HG02759 (cell line): ENCODE measurements around the gene ALOX5.
"Not testable (repeated sequence)": the region's sequence is repeated elsewhere in the genome, so short reads cannot be mapped to it uniquely, and the experiment has no call there.

Experiments used
- ATAC-seq: cut with Tn5 transposase; IDR thresholded peaks from one replicate; pipeline ENCODE4 v1.9.1; 2021; ENCODE audit warnings: mild to moderate bottlenecking, moderate library complexity; ENCODE audit not compliant: unreplicated experiment

The ALOX5 gene

GRCh38 chr10:45373003-45373575, 927 bp upstream of the ALOX5 start:
- peak; percentile 51 for ATAC-seq

GRCh38 chr10:45374350-45375052, 485 bp downstream of the ALOX5 start:
- peak; percentile 23 for ATAC-seq

GRCh38 chr10:45375101-45375500, 1.1 kb downstream of the ALOX5 start:
- no peak for ATAC-seq

DNA sequence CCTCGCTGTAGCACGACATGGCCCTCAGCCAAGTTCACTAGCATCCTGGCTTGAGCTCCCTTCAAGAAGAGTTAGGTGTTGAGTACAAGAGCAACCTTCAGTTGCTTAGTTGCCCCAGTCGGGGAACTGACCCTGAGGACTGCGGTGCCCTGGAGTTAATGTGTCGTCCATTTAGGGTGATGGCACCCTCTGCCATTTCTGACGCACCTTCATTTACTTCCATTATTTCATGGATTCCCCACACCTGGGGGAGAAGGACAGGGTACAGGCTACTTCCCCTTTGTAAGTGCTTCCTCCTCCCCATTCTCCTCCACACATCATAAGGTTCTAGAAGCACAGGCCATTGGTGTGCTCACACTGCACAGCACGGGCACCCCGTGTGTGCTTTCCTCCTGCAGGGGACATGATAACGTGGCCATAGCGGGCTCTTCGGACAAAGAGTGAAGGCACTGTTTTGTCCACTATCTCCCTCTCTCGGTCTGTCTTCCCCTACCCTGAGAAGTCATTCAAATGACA, 1.8 kb downstream of the ALOX5 start:
- no peak for ATAC-seq

DNA sequence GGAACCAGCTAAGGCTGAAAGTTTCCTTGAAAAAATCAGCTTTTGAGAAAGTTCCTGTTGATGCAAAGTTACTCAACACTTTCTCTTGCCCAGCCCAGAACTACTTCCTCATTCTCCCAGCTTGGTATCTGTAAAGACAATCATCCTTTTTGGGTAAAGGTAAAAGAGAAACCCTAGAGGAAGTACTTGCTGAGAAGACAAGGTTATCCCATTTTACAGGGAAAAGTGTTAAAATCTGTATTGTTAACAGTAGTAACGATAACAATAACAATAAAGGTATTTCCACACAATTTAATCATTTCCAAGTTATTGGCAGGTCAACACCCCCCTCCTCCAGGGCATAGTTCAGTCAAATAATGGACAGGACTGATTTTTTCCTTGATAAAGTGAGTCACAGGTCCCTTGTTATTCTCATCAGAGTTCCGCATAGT, 2.4 kb downstream of the ALOX5 start:
- ATAC-seq, result no peak

- ATAC-seq, result no peak
Measured at GRCh38 chr10:45377321-45377720, 3.3 kb downstream of the ALOX5 start.

DNA sequence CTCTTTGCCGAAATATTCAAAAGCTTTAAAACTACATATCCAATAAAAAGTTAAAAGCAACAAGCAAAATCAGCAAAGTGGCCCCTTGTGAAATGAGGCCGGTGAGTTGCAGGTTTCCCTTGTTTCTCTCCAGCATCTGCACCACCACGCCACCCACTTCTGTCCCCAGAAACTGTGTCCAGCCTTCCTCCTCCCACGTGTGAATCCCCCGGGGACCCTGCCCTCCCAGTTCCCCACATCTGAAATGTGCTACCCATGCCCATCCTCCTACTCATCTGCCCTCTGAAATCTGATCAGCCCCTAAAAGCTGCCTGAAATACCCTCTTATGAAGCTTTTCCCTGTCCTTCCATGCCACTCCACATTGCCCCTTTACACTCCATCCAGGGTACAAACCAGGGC, 3.8 kb downstream of the ALOX5 start:
- ATAC-seq, result no peak

DNA sequence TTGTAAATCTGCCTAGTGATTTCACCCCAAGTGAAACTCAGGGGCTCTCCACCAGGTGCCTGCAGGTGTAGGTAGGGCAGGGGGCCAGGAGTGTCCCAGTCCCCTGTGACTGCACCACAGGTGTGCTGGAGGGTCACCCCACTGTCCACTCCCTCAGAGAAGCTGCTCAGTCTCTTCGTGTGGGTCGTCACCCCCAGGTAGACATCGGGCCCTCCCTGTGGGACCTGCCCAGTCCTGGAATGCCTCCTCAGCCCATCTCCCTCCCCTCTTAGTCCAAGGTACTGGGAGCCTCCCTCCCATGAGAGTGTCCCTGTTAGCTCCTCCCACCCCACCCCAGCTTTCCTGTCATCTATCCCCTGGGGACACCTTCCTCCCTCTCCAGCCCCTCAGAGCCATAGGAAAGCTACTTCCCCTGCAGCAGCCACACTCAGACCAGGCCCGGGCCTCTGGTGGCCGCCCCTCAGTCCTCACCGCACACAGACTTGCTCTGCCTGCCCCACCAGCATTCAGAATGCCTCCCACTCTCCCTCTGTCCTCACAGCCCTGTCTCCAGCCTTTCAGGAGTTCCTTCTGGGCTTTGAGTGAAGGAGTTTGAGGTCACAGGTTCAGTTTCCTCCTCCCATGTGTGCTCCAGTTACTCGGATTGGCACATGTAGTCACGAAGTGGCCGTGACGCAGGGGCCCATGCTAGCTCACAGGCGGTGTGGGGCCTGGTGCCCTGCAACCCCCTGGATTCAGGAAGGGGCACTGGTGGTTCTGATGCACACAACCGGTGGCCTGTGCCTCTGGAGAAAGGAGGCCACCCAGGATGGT, 5.1 kb downstream of the ALOX5 start:
- no peak for ATAC-seq

- no peak for ATAC-seq
Measured at GRCh38 chr10:45379891-45380540, 6.0 kb downstream of the ALOX5 start.

- ATAC-seq, result no peak
Measured at GRCh38 chr10:45380903-45381620, 7.0 kb downstream of the ALOX5 start.

GRCh38 chr10:45382591-45382990, 8.6 kb downstream of the ALOX5 start:
- ATAC-seq, result no peak

DNA sequence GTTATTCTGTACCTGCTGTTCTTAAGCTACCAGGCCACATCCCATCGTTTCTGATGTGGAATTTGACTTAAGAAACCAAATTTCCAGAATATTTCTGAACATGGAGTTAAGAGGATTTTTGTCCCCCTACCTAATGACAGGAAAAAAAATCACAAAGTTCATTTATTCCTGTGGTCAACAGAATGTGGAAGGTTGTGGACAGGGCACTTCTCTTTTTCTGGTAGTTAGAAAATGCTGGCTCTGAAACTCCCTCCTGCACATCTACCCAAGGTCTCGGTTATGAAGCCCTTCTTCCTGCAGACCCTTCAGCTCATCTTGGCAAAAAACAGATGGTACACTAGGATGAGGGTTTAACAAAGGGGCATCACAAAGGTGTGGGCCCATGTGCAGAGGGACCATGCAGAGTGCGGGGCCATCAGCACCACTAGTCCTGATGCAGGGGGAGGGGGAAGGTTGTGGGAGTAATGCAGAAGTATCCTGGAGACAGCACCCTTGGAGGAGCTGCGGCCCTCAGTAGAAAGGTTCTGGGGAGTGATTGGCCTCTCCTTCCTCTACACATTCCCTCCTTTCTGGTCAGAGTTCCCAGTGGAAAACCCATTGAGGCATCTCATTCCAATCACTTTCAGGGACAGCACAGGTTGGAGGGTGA, 9.8 kb downstream of the ALOX5 start:
- ATAC-seq, result no peak

DNA sequence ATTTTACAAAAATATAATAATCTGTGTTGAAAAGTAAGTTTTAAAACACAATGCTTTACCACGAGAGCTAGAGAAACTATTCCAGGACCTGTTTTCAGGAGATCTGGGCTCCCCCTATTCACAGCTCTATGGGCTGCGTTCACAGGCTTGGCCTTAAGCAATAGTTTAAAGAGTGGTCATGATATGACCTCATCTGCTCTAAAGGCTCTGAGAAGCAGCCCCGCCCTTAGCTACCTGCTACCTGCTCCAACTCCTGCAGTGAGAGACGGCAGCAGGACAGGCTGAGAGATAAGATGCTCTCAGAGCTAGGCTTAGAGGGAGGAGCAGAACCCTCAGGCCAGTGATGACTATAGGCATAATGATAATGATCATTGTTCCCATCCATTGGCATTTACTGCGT, 12.6 kb downstream of the ALOX5 start:
- no peak for ATAC-seq

- no peak for ATAC-seq
Measured at GRCh38 chr10:45387096-45387893, 13.3 kb downstream of the ALOX5 start.

- not testable (repeated sequence) for ATAC-seq
Measured at GRCh38 chr10:45389671-45390070, 15.7 kb downstream of the ALOX5 start.

GRCh38 chr10:45391636-45392035, 17.6 kb downstream of the ALOX5 start:
- ATAC-seq, result not testable (repeated sequence)

DNA sequence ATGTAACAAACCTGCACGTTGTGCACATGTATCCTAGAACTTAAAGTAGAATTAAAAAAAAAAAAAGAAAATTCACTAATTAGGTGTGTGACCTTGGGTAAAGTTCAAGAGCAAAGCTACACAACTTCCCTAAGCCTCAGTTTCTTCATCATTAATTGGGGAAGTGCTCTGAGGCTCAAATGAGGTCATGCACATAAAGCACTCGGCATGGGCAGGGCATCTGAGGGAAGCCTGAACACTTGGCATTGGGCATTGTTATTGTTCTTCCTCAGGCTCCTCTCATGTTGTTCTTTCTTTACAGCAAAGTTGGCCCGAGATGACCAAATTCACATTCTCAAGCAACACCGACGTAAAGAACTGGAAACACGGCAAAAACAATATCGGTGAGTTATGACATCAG, 21.5 kb downstream of the ALOX5 start:
- no peak for ATAC-seq

DNA sequence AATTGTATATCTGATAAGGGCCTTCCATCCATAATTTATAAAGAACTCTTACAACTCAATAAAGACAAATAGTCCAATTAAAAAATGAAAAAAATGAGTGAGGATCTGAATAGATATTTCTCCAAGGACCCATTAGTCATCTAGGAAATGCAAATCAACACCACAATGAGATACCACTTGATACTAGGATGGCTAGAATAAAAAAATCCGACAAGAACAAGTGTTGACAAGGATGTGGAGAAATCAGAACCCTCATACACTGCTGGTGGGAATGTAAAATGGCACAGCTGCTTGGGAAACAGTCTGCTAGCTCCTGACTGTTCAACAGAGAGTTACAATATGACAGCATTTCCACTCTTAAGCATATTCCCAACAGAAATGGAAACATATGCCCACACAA, 24.6 kb downstream of the ALOX5 start:
- ATAC-seq, result no peak

- no peak for ATAC-seq
Measured at GRCh38 chr10:45399113-45399512, 25.1 kb downstream of the ALOX5 start.
